Stimulated activated CD4-positive, alpha-beta T cell treated with anti-CD3 and anti-CD28 coated beads, Interleukin-12 subunit alpha, Interleukin-12 subunit beta, amount 100 ng/mL, for 48 hours (primary cell): ENCODE data around the gene WDR44.
"Not testable (repeated sequence)": the region's sequence is repeated elsewhere in the genome, so short reads cannot be mapped to it uniquely, and the experiment has no call there.

Source experiments
- DNase-seq, 3 donors: peaks; one replicate each; pipeline ENCODE4 v3.0.0-alpha.2; 2020; ENCODE audit warnings: low read depth in 2 of 3, low spot score in 1 of 3

The WDR44 gene

DNA sequence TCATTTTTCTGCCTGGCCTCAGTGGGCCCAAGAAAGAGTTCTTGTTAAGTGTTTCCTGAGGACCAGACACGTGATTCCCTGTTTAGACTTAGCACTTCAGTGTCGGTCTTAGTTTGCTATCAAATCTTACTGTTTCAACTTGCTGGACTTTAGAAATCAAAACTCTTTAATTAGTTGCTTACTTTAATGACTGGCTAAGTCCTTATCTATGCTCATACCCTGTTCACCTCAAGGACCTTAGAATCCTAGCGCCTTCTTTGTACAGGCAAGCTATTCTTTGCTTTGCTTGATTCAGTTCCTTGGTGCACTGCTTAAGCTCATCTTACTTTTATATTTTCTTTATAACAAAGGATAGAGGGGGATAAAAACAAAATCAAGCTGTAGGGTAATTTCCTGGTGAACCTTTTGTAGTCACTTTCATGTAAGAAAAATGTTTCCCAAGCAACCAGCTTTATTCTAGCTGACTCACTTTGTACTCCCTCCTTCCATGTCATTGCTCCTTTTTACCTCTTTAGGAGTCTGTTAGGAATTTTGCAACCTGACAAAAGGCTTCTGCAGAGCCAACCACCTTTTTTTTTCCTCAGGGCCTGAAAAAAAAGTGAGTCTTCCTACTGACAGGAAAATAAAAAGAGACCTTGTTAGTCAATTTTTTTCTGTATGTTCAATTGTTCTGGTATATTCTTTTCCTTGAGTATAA is 14.7 kb downstream of the WDR44 start:
- no peak for DNase-seq

DNA sequence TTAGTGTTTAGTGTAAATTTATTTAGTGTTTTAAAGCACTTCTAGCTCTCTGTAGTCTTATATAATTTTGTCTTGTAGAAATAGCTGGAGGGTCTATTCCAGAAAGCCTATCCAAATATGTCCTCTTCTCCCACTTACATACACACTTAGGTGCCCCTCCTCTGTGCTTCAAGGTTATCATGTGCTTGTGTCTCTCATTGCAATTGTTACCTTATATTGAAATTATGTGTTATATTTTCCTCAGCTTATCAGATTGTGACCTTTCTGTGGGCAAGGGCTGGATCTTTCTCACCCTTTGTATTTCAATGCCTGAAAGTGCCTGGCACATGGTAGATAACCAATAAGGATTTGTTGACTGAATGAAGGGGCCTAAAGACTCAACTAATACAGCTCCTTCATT is 18.4 kb downstream of the WDR44 start:
- no peak for DNase-seq

DNA sequence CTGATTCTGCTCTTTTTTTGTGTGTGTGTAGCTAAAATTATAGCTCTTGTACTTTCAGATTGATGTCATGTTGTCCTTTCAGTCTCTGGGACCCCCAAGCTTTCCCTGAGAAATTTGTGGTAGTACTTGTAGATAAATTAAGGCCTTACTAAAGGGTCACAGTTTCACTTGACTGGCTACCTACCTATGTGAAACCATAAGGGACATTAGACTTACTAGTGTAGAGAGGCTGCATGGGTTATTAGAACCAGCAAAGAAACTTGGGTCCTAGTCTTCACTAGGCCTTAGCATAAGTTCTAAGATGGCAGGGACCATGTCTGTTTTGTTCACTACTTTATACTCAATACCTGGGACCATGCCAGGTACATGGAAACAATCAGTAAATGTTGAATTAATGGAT is 21.4 kb downstream of the WDR44 start:
- DNase-seq: no peak

DNA sequence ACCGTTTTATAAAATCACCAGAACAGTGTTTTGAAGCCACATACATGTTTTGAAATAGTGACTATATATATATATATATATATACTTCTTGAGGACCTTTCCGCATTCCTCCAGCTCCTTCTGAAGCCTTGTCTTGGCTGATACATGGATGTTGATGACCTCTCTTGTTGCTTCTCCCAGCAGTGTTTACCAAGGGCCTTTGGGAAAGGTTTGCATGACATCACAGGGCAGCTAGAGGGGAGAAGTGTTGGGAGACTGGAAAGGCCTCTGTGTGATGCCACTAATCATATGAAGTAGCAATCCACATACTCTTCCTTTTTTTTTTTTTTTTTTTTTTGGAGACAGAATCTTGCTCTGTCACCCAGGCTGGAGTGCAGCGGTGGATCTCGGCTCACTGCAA is 22.5 kb downstream of the WDR44 start:
- DNase-seq: no peak

DNA sequence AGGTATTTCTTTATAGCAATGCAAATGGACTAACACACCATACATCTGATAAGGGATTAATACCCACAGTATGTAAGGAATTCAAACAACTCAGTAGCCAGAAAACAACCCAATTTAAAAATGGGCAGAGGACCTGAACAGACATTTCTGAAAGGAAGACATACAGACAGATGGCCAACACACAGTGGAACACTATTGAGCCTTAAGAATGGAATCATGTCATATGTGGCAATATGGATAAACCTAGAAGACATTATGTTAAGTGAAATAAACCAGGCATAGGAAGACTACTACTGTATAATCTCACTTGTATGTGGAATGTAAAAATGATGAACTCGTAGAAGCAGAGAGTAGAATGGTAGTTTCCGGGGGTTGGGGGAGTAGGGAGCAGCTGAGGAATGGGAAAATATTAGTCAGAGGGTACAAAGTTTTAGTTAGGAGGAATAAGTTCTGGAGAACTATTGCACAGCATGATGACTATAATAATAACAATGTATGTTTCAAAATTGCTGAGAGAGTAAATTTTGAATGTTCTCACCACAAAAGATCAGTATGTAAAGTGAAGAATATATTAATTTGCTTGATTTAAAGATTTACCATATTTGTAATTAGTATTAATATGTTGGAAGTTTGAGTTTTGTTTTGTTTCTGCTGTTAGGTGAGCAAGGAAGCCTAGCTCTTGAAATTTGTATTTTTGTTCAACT is 25.2 kb downstream of the WDR44 start:
- DNase-seq: no peak

DNA sequence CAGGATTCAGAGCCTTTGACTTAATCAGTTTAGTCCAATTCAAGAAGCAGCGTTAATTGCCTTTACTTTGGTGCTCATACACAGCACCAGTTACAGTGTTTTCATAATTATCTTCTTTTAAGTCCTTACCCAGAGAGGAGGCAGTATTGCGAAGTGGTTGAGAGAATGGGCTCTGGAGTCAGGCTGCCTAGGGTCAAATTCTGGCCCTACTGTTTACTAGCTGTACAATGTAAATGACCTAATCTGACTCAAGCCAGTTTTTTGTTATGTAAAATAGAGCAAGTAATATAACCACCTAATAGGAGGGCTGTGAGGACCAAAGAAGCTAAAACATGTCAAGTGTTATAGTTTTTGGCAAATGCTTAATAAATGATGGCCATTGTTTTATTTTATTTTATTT is 27.6 kb downstream of the WDR44 start:
- no peak for DNase-seq

DNA sequence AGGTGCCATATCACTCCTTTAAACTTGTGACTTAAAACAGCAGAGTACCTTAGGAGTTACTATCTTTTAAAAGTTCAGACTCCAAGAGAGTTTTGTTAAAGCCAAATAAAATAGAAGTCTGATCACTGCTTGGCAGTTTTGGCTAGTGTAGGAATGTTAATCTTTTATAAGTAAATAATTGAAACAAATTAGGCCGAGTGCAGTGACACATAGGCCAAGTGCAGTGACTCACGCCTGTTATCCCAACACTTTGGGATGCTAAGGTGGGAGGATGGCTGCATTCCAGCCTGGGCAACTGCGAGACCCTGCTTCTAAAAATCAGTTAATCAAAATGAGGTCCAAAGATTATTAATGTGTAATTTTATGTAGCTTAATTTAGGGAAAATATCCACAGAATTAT is 37.2 kb downstream of the WDR44 start:
- DNase-seq: no peak

DNA sequence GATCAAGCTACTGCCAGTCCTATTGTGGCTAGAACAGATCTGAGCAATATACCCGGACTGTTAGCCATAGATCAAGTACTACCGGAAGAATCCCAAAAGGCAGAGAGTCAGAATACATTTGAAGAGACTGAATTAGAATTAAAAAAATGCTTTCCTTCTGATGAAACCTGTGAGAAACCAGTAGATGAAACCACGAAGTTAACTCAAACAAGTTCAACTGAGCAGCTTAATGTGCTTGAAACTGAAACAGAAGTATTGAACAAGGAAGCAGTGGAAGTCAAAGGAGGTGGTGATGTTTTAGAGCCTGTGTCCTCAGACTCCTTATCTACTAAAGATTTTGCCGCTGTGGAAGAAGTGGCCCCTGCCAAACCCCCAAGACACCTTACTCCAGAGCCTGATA is 46.8 kb downstream of the WDR44 start:
- no peak for DNase-seq

DNA sequence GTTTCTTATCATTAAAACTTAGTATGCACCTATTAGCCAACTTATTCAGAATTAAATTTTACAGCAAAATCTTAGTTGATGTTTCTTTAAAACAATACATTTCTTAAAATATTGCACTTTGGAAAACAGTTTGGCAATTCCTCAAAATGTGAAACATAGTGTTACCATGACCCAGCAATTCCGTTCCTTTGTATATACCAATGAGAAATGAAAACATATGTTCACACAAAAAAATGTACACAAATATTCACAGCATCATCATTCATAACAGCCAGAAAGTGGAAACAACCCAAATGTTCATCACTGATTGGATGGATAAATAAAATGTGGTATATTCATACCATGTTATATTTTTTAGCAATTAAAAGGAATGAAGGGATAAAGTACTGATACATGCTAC is 50.2 kb downstream of the WDR44 start:
- DNase-seq: no peak

DNA sequence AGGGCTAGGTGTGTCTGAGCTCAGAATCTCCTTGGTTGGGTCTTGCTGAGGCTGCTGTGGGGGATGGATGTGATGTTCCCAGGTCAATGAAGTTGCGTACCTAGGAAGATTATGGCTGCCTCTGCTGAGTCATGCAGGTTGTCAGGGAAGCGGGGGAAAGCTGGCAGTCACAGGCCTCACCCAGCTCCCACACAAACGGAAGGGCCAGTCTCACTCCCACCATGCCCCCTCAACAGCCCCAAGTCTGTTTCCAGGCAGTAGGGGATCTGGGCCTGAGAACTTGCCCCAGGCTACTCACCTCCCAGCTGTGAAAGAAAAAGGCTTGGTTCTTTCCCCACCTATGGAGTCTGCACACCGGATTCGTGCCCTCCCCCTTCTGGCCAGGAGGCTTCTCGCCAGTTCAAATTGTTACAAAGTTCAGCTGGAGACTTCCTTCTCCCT is 72.9 kb downstream of the WDR44 start:
- no peak for DNase-seq

DNA sequence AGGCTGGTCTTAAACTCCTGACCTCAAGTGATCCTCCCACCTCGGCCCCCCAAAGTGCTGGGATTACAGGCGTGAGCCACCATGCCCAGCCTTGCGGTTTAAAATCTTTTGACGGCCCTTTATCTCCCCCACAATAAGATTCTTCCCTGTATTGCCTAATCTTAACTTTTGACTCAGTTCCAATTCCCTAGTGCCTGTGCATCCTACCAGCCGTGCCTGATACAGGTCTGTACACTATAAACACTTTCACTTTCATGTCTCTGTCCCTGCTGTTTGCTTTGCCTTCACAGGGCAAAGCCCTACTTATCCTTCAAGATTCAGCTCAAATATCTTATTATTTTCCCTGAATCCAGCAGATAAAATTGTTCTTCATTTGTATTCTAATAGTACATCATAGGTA is 74.6 kb downstream of the WDR44 start:
- DNase-seq: no peak

DNA sequence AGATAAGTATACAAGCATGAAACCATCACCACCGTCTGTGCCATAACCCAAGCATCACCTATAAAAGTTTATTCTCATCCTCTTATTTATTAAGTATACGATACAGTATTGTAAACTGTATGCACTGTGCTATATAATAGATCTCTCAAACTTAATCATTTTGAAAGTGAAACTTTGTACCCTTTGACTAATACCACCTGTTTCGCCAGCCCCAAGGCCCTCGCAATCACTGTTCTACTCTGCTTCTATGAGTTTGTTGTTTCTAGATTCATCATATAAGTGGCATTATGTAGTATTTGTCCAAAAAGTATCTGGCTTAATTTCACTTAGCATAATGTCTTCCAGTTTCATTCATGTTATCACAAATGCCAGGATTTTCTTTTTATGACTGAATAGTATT is 77.7 kb downstream of the WDR44 start:
- DNase-seq: no peak

DNA sequence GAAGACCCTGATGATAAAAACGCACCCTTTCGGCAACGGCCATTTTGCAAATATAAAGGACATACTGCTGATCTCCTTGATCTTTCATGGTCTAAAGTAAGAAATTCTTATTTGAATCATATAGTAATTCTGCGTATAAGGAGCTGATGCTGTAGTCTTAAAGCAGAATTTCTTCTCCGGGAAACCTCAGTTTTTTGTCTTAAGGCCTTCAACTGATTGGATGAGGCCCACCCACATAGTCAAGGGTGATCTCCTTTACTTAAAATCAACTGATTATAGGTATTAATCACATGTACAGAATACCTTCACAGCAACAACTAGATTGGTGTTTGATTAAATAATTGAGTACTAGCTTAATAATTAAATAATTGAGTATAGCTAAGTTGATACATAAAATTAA is 86.9 kb downstream of the WDR44 start:
- DNase-seq: no peak

DNA sequence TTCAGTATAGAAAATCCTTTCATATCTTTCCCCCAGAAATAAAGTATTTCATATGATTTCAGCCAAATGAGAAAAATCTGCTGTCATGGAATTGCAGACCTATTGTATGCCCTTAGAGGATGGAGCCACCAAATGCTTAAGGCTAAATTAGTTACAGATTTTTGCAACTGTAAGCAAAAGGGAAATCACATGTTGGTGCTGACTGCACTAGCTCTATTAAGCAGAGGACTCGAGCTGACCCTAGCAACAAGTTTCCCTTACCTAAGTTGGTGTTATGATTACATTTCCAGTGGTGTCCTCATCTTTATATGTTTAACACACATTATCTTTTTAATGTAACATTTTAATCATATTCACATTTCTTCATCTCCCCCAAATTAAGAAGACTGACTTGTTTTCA is 91.4 kb downstream of the WDR44 start:
- DNase-seq: no peak

DNA sequence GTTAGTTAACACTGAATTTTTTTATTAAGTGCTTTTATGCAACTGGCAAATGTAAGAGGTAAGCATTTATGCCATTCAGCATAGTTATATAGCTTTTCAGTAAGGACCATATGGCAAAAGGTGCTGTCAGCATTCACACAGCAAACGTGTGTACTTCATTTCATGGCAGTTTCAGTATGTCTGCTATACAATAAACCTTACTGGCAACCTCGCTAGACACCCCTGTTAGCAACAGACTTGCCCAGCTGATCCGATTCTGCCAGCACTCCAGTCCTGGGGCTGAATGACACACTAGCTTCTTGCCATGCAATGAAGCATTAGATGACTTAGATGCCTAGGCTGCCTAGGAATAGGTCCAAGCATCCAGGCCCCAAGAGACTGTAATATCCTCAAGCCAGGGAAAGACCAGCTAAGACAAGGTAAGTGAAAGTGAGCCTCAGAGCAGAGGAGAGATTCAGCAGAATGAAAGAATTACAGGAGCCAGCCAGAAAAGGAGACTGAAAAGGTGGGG is 102.4 kb downstream of the WDR44 start:
- DNase-seq: no peak

DNA sequence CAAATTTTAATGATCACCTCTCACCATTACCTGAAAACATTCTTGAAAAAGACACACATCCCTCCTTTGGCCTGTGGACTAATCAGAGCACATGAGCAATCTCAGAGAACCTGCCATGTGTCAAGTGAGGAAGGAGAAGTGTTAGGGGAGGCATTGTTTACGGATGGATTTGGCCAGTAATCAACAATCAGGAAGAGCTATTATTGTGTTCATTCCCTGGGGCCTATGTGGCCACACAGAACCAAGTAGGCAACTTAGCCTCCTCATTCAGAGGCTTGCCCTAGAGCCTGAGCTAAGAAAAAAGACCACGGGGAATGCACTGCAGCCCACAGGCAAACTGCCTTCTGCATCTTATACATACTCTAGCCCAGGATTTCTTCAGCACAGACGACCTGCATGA is 109.1 kb downstream of the WDR44 start:
- DNase-seq: no peak

DNA sequence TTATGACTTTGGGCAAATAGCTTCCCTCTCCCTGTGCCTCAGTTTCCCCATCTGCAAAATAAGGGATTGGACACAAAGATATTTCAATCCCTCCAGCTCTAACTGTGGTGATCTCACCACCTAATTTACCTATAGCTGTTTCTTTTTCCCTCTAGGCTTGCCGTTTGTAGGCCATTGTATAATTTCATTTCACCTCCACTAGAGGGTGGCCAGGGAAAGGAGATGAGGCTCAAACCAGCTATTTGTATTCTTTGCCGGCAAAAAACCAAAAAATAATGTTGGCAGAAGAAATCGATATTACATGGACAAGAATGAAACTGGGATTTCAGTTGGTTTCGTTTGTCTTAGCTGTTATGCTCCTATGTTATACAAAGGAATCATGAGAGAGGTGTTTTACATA is 113.6 kb downstream of the WDR44 start:
- DNase-seq: no peak

DNA sequence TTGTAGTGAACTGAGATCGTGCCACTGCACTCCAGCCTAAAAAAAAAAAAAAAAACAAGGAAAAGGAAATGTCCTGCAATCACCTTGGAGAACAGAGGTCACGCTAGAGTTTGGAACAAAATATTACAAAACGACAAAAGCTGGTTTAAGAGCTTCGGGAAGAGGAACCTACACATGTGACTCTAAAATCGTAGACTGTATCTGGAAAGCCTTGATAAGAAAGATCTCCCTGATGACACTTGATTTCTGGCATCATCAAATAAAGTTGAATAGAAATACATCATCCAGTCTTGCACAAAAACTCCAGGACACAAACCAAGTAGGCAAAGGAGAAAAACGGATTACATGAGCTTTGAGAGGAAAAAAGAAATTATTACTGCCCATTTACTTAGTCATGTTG is 118.6 kb downstream of the WDR44 start:
- no peak for DNase-seq

DNA sequence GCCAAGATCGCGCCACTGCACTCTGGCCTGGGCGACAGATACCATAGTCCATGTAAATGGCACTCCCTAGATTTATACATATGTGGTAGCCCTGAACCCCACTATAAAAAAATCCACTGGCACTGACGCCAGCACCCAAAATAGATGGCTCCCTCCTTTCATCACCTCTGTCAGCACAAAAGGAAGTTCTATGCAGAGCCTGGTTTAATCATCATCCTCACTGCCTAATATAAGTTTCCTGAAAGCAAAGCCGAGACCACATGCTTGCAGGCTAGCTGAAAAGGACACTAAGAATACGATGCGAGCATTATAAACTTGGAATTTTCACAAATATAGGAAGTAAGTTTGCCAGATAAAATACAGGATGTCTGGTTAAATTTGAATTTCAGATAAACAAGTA is 122.2 kb downstream of the WDR44 start:
- no peak for DNase-seq

DNA sequence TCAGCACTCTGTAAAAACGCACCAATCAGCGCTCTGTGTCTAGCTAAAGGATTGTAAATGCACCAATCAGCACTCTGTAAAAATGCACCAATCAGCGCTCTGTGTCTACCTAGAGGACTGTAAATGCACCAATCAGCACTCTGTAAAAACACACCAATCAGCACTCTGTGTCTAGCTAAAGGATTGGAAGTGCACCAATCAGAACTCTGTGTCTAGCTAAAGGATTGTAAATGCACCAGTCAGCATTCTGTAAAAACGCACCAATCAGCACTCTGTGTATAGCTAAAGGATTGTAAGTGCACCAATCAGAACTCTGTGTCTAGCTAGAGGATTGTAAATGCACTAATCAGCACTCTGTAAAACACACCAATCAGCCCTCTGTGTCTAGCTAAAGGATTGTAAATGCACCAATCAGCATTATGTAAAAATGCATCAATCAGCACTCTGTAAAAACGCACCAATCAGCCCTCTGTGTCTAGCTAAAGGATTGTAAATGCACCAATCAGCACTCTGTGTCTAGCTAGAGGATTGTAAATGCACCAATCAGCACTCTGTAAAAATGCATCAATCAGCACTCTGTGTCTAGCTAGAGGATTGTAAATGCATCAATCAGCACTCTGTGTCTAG is 124.9 kb downstream of the WDR44 start:
- DNase-seq: not testable (repeated sequence)

DNA sequence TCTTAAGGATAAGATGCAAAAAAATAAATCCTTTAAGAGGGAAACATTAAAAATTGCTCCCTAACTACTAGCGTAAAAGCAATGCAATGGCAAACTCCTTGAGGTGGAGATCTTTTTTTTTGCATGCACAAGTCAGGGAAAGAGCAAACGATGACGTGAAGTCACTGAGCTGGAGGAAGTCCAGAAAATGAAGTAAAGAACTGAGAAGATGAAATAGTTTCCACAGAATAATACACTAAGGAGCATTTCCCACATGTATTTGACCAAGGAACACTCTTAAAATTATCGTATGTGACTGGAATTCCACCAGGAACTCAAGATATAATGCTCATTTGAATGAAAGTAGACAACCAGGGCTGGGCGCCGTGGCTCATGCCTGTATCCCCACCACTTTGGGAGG is 128.7 kb downstream of the WDR44 start:
- no peak for DNase-seq

DNA sequence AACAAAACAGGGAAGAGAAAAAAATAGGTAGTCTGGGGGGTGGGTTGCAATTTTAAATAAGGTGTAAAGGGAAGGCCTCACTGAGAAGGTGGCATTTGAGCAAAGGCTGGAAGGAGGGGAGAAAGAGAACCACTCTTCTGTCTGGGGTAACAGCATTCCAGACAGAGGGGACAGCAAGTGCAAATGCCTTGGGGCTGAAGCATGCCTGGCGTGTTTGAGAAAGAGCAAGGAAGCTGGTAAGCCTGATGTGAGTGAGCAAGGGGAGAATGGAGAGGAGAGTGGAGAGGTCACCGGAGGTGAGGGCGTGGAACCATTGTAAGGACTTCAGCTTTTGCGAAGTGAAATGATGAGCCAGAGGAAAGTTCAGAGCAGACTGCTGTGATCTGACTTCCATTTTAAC is 130.0 kb downstream of the WDR44 start:
- DNase-seq: no peak
